K562 (cell line): ENCODE results near the gene PTBP3. TPM values are rescaled to one million over a fixed set of nuclear protein-coding genes. Genes with fewer than 3 reads are reported as not detected.

Source experiments
- FIP1L1 ChIP-seq: fragments of 200-400 bp; formaldehyde crosslinking; IDR thresholded peaks from 2 replicates; pipeline ENCODE4 v1.6.1; 2018; ENCODE audit warnings: mild to moderate bottlenecking, low read depth, low read length; ENCODE audit not compliant: poor library complexity, severe bottlenecking
- HDAC1 ChIP-seq, 2 experiments: fragments of 450-650 bp; IDR thresholded peaks; 2 replicates each; pipeline ENCODE4 v1.6.1; 2016 to 2017; ENCODE audit warnings: inconsistent platforms in 1 of 2, mild to moderate bottlenecking in 1 of 2, moderate library complexity in 1 of 2
- SMAD4 ChIP-seq: fragments of 250-450 bp; sonication (Bioruptor Pico); conservative IDR thresholded peaks from 2 replicates; pipeline ENCODE4 v1.8.0; 2021; ENCODE audit warnings: inconsistent platforms, mild to moderate bottlenecking, moderate library complexity
- SMARCA4 ChIP-seq: fragments of 450-650 bp; IDR thresholded peaks from 2 replicates; pipeline ENCODE4 v1.6.1; 2016
- SP1 ChIP-seq: sonication (generic); formaldehyde crosslinking; IDR thresholded peaks from 2 replicates; pipeline ENCODE4 v1.8.1; 2022; ENCODE audit warnings: mild to moderate bottlenecking, missing genetic modification reagents
- TAF7 ChIP-seq: fragments of 450-650 bp; IDR thresholded peaks from 2 replicates; pipeline ENCODE4 v1.6.1; 2016; ENCODE audit warnings: missing genetic modification characterization, missing compliant biosample characterization
- ZNF436 ChIP-seq: fragments of 250-450, 450-650 bp; sonication (Bioruptor Pico); formaldehyde crosslinking; IDR thresholded peaks from 2 replicates; pipeline ENCODE4 v1.7.0; 2020; ENCODE audit warnings: mild to moderate bottlenecking
- ZNF830 ChIP-seq: fragments of 250-450 bp; sonication (Bioruptor Pico); IDR thresholded peaks from 2 replicates; pipeline ENCODE4 v1.5.0; 2021; ENCODE audit warnings: mild to moderate bottlenecking
- polyA plus RNA-seq, 8 experiments: library from polyadenylated mRNA; depleted of rRNA in 4 of 8; stranded (reverse) in 5 of 8; unstranded in 3 of 8; fragments of >200 nt; fragmentation: Nextera tagmentation in 2 of 8; fragmentation: Illumina TruSeq in 1 of 8; extraction: Ambion mirVana in 2 of 8; extraction: Trizol in 1 of 8; gene quantifications; 2 replicates each; pipeline versions ENCODE4 v1.2.1 to v1.2.3, GENCODE V29; 2011 to 2014; ENCODE audit warnings: inconsistent platforms in 1 of 8, missing spikeins in 1 of 8
- total RNA-seq, 7 experiments: library from RNA; depleted of rRNA in 6 of 7; stranded (reverse); fragments of >200 nt in 6 of 7; fragmentation: Illumina TruSeq in 2 of 7; extraction: Trizol in 2 of 7; gene quantifications; 2 replicates each; pipeline versions ENCODE4 v1.2.1 to v1.2.3, GENCODE V29; 2011 to 2021; ENCODE audit warnings: low replicate concordance in 1 of 7
- TF ChIP-seq, protein P1 (sequence below): sonication (generic); formaldehyde crosslinking; IDR thresholded peaks from 2 replicates; pipeline ENCODE4 v1.8.1; 2023; ENCODE audit warnings: mild to moderate bottlenecking, missing genetic modification reagents, moderate library complexity
- TF ChIP-seq, protein P2 (sequence below): fragments of 450-650 bp; IDR thresholded peaks from 2 replicates; pipeline ENCODE4 v1.6.1; 2016
- TF ChIP-seq, protein P3 (sequence below): sonication (generic); formaldehyde crosslinking; IDR thresholded peaks from 2 replicates; pipeline ENCODE4 v1.8.0; 2022; ENCODE audit warnings: mild to moderate bottlenecking, missing genetic modification reagents
- TF ChIP-seq, protein P4 (sequence below), 2 experiments: fragments of 450-650 bp; conservative IDR thresholded peaks; 2 replicates each; pipeline ENCODE4 v1.6.1; 2017; ENCODE audit warnings: mild to moderate bottlenecking in 2 of 2, moderate library complexity in 2 of 2

Gene PTBP3
- total and polyA plus RNA-seq, 9 of the 15 experiments (the other 6 are each of a cell fraction or from before 2014, with no cell fraction given), result 22.4 to 132 (median 68.0) TPM

DNA sequence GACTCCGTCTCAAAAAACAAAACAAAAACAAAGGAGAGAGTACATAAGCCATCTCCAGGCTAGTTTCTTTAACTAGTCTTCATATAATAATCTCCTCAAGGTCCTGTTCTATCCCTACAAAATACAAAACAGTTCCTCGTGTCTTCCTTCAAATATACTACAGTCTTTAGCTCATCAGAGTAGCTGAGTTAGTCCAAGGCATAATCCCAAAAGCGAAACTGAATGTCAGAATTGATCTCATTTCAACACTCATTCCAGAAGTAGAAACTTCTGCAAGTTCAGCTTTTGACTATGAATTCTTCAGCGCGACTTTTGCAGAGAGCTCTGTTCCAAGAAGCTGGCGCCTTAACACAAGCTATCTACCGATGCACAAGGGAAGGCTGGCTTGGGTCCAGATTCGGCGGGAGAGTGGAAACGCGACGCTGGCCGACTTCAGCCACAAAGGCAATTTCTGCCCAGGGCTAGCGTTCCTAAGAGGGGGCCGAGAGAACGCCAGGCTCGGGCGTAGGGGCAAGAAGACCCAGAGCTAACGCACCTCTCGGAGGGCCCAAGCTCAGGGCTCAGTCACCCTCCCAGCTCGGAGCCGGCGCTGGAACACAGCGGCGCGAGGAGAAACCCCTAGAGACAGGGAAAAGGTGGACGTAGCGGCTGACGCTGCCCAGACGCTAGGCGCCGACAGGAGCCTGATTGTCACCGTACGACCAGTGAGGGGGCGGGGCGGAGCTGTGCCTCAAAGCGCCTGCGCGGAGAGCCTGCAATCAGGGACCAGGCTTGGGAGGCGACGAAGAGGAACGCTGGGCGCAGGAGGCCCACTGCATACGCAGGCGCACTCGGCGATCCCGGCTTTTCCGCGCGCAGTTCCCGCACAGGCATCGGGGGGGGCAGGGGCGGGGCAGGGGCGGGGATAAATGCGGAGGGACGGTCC, 46.0 kb upstream of the PTBP3 start (continued):
- peak; percentile 82 for TF ChIP-seq SP1 (CRISPR knock-in tag)
- peak; percentile 91 for TF ChIP-seq SMAD4 (CRISPR knock-in tag)
- TF ChIP-seq HDAC1 (IDR thresholded peaks at IDR 0.05), result peak in 1 of 2 experiments; percentile 40; a peak in 2 of 4 replicates
- TF ChIP-seq, protein P1, sequence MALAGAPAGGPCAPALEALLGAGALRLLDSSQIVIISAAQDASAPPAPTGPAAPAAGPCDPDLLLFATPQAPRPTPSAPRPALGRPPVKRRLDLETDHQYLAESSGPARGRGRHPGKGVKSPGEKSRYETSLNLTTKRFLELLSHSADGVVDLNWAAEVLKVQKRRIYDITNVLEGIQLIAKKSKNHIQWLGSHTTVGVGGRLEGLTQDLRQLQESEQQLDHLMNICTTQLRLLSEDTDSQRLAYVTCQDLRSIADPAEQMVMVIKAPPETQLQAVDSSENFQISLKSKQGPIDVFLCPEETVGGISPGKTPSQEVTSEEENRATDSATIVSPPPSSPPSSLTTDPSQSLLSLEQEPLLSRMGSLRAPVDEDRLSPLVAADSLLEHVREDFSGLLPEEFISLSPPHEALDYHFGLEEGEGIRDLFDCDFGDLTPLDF, result peak; percentile 84
- TF ChIP-seq, protein P2, sequence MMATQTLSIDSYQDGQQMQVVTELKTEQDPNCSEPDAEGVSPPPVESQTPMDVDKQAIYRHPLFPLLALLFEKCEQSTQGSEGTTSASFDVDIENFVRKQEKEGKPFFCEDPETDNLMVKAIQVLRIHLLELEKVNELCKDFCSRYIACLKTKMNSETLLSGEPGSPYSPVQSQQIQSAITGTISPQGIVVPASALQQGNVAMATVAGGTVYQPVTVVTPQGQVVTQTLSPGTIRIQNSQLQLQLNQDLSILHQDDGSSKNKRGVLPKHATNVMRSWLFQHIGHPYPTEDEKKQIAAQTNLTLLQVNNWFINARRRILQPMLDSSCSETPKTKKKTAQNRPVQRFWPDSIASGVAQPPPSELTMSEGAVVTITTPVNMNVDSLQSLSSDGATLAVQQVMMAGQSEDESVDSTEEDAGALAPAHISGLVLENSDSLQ, result peak; percentile 75
- no peak for TF ChIP-seq ZNF436 (CRISPR knock-in tag)
- TF ChIP-seq, protein P3, sequence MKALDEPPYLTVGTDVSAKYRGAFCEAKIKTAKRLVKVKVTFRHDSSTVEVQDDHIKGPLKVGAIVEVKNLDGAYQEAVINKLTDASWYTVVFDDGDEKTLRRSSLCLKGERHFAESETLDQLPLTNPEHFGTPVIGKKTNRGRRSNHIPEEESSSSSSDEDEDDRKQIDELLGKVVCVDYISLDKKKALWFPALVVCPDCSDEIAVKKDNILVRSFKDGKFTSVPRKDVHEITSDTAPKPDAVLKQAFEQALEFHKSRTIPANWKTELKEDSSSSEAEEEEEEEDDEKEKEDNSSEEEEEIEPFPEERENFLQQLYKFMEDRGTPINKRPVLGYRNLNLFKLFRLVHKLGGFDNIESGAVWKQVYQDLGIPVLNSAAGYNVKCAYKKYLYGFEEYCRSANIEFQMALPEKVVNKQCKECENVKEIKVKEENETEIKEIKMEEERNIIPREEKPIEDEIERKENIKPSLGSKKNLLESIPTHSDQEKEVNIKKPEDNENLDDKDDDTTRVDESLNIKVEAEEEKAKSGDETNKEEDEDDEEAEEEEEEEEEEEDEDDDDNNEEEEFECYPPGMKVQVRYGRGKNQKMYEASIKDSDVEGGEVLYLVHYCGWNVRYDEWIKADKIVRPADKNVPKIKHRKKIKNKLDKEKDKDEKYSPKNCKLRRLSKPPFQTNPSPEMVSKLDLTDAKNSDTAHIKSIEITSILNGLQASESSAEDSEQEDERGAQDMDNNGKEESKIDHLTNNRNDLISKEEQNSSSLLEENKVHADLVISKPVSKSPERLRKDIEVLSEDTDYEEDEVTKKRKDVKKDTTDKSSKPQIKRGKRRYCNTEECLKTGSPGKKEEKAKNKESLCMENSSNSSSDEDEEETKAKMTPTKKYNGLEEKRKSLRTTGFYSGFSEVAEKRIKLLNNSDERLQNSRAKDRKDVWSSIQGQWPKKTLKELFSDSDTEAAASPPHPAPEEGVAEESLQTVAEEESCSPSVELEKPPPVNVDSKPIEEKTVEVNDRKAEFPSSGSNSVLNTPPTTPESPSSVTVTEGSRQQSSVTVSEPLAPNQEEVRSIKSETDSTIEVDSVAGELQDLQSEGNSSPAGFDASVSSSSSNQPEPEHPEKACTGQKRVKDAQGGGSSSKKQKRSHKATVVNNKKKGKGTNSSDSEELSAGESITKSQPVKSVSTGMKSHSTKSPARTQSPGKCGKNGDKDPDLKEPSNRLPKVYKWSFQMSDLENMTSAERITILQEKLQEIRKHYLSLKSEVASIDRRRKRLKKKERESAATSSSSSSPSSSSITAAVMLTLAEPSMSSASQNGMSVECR, result peak; percentile 23; the same call in 1 of the 2 replicates
- TF ChIP-seq FIP1L1, result peak; percentile 47
- TF ChIP-seq ZNF830 (CRISPR knock-in tag), result no peak
- TF ChIP-seq, protein P4, sequence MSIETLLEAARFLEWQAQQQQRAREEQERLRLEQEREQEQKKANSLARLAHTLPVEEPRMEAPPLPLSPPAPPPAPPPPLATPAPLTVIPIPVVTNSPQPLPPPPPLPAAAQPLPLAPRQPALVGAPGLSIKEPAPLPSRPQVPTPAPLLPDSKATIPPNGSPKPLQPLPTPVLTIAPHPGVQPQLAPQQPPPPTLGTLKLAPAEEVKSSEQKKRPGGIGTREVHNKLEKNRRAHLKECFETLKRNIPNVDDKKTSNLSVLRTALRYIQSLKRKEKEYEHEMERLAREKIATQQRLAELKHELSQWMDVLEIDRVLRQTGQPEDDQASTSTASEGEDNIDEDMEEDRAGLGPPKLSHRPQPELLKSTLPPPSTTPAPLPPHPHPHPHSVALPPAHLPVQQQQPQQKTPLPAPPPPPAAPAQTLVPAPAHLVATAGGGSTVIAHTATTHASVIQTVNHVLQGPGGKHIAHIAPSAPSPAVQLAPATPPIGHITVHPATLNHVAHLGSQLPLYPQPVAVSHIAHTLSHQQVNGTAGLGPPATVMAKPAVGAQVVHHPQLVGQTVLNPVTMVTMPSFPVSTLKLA (conservative IDR thresholded peaks at IDR 0.05), result peak; percentile 52 to 72
- TF ChIP-seq SMARCA4, result peak; percentile 70; the same call in 1 of the 2 replicates
- peak; percentile 77 for TF ChIP-seq TAF7 (tag)
